Stimulated activated CD8-positive, alpha-beta memory T cell treated with anti-CD3 and anti-CD28 coated beads, Interleukin-4, amount 100 ng/mL, for 1 hour (primary cell): ENCODE measurements around the gene SUV39H2.
"Not testable (repeated sequence)": the region's sequence is repeated elsewhere in the genome, so short reads cannot be mapped to it uniquely, and the experiment has no call there.

Experiments used
- DNase-seq, 2 donors: peaks; one replicate each; pipeline ENCODE4 v3.0.0-alpha.2; 2020; ENCODE audit warnings: low read depth in 2 of 2, low spot score in 1 of 2

SUV39H2 gene

DNA sequence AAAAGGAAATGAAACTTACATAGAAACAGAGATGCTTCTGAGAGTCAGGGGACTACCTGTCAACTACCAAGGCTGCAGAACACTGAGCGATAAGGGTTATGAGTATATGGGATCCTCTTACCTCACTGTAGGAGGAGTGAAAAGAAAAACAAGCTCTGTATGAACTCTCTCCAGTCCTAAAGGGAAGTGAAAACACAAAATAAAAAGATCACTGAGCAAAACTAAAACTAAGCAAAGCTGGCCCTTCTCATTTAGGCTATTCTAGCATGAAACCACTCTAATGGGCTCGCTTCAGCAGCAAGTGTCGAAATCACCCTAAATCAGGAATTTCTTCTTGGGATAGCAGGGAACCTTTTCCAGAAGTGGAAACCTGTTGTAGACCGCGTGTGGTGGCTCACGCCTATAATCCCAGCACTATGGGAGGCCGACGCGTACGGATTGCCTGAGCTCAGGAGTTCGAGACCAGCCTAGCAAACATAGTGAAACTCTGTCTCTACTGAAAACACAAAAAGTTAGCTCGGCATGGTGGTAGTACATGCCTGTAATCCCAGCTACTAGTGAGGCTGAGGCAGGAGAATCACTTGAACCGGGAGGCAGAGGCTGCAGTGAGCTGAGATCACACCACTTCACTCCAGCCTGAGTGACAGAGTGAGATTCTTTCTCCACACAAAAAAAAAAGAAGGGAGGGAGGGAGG is 48.2 kb downstream of the SUV39H2 start:
- no peak for DNase-seq

DNA sequence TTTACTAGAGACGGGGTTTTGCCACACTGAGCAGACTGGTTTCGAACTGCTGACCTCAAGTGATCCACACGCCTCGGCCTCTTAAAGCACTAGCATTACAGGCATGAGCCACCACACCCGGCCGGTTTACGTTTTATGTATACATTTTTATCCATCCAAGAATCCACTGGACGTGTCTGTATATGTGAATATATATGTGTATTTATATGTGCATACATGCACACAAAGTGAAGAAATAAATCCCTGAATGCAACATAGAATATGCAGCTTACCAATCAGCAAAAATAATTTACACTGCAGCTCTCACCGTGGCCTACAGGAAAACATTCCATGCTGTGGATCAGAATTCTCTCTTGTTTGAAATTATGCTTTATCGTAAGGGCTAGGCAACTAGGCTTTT is 51.9 kb downstream of the SUV39H2 start:
- DNase-seq = no peak

DNA sequence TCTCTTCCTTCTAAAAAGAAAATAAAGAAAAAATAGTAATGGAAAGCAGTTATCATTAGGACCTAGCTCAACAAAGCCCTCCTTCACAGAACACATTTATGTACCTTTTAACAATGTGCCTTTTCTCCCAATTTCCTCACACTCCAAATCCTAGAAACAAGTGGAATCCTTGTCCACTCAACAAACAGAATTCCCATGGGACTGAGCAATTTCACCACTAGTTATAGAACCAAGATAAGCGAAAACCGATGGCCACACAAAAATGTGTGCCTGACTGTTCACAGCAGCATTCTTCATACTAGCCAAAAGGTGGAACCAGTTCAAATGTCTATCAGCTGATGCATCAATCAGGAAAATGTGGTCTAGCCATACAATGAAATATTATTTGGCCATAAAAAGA is 57.9 kb downstream of the SUV39H2 start:
- DNase-seq = no peak

DNA sequence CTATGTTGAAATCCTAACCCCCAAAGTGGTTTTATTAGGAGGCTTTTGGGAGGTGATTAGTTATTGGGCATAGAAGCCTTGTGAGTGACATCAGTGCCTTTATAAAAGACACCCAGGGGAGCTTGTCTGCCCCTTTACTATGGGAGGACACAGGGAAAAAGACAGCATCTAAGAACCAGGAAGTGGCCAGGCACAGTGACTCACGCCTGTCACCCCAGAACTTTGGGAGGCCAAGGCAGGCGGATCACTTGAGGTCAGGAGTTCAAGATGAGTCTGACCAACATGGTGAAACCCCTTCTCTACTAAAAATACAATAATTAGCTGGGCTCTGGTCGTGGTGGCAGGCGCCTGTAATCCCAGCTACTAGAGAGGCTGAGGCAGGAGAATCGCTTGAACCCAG is 60.3 kb downstream of the SUV39H2 start:
- not testable (repeated sequence) for DNase-seq

GRCh38 chr10:14942147-14942949 is 63.7 kb downstream of the SUV39H2 start:
- not testable (repeated sequence) for DNase-seq

DNA sequence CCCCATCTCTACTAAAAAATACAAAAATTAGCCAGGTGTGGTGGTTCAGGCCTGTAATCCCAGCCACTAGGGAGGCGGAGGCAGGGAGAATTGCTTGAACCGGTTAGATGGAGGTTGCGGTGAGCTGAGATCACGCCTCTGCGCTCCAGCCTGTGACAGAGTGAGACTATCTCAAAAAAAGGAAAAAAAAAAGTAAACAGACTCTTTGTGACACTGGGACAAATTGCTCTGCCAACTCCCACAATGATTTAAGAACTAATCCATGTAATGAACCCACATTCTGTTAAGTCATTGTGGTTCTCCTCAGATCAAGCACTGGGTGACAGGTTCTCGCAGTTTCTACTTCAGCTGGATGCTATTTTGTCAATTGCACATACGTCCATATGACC is 64.3 kb downstream of the SUV39H2 start:
- not testable (repeated sequence) for DNase-seq

GRCh38 chr10:14945108-14945507 is 66.4 kb downstream of the SUV39H2 start:
- no peak for DNase-seq

DNA sequence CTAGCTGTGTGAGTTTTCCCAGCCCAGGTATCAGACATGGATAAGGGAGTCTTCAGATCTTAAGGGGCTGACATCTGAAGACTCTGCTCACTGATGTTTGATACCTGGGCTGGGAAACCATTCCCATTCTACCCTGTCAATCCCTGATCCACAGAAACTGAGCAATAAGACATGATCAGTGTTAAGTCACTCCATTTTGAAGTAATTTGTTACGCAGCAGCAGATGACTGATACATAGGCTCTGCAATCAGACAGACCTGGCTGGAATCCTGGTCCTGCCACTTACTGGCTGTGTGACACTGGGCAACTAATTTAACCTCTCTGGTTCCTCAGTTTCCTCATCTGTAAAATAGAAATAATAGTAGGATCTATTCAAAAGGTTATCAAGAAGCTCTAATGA is 68.6 kb downstream of the SUV39H2 start:
- DNase-seq = no peak

DNA sequence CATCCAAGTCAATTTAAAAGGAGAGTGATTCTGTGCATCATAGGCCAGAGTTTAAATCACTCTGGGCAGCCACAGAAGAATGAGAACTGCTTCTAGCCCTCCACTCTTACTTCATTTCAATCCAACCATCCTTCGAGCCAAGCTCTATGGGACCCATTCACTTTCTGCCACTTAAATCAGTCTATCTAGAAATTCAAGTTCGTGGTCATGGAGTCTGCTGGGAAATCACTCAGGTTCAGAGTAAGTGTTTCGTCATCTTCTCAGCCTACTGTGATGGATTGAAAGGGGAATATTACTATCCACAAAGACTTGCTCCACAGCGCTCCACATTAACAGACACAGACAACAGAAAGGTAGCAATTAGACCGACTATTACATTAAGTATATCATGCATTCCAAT is 70.6 kb downstream of the SUV39H2 start:
- DNase-seq = no peak

DNA sequence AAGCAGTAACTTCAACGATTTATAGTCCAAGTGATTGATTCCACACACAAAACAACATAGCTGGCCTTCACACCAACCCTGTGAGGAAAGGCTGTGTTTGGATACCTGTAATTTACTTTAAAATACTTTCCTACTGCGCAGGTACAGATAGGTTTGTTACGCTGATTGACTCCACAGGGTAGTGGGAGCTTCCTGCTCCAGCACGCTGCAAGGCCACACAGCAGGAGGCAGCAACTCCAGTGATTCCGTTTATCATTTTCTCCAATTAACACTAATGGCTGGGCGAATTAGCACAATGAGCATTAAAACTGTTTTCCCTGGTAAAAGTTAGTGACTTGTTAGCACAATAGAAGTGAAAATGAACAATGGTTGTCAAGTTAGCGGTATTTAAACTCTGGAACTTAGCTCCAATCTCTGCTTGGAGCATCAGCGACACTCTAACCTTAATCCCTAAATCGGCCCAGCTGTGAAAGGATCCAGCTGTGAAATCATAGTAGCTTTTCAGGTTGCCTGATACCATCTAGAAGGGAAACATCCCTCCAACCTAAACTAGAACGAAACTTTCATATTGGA is 74.3 kb downstream of the SUV39H2 start:
- no peak for DNase-seq

DNA sequence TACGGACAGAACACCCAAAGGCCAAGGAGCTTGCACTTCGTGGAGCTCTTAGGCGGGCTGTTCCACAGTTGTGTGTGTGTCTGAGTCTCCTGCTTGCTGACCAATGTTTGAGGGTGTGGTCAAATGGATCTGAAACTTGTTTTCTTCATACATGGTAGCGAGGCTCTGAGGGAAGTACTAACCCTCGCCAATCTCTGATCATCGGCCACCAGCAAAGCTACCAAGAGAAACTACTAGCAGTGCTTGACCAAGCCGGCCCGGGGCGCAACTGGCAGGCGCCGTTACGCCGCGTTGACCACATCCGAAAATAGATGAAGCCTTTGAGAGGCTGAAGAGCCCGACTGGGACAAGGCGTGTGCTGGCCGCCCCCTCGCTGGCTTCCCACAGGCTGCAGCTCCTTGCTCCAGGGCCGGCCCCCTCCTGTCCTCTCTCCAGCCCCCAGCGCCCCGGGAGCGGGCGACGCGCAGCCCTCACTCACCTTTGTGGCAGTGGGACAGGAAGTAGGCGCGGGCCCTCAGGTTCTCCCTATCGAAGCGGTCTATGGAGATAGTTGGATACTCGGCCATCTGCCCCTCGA is 74.8 kb downstream of the SUV39H2 start:
- DNase-seq = no peak
